ENCODE data around the gene GALNTL6.

GALNTL6 gene

GRCh38 chr4:172809319-172809718 is 996.1 kb downstream of the GALNTL6 start:
- TF ChIP-seq, protein P1, sequence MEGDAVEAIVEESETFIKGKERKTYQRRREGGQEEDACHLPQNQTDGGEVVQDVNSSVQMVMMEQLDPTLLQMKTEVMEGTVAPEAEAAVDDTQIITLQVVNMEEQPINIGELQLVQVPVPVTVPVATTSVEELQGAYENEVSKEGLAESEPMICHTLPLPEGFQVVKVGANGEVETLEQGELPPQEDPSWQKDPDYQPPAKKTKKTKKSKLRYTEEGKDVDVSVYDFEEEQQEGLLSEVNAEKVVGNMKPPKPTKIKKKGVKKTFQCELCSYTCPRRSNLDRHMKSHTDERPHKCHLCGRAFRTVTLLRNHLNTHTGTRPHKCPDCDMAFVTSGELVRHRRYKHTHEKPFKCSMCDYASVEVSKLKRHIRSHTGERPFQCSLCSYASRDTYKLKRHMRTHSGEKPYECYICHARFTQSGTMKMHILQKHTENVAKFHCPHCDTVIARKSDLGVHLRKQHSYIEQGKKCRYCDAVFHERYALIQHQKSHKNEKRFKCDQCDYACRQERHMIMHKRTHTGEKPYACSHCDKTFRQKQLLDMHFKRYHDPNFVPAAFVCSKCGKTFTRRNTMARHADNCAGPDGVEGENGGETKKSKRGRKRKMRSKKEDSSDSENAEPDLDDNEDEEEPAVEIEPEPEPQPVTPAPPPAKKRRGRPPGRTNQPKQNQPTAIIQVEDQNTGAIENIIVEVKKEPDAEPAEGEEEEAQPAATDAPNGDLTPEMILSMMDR (conservative IDR thresholded peaks at IDR 0.05; ENCODE audit: low read depth, low read length): no peak
- no peak overlapping the region for H3K4me3 ChIP-seq (ENCODE audit: low read length)
- DNase-seq (ENCODE audit: low read depth): no peak

DNA sequence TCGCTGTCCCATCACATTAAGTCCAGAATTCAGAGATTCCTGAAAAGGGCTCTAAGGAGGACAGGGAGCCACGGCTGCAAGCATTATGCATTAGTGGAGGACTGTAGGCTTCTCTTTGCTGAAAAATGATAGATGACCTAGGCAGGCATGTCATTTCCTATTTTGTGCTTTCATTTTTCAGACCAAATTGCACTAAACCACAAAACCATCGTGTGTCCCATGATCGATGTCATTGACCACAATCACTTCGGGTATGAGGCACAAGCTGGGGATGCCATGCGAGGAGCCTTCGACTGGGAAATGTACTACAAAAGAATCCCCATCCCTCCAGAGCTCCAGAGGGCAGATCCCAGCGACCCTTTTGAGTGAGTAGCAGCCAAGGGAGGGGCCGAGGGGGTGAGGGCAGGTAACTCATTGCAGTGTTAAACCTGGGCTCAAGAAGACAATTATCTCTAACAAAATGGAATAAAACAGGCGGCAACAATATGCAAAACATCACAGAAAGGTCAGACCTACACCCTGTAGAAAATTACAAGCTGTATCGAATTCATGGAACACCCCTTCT is 1000.2 kb downstream of the GALNTL6 start:
- DNase-seq (ENCODE audit: low read depth): no peak
- H3K4me3 ChIP-seq (ENCODE audit: low read length): no peak overlapping the region
- TF ChIP-seq, protein P1 (conservative IDR thresholded peaks at IDR 0.05; ENCODE audit: low read depth, low read length): no peak

GRCh38 chr4:172815499-172816164 is 1002.4 kb downstream of the GALNTL6 start:
- H3K4me3 ChIP-seq (ENCODE audit: low read length): no peak overlapping the region
- TF ChIP-seq, protein P1 (conservative IDR thresholded peaks at IDR 0.05; ENCODE audit: low read depth, low read length): no peak
- no peak for DNase-seq (ENCODE audit: low read depth)

GRCh38 chr4:172818901-172819300 is 1005.7 kb downstream of the GALNTL6 start:
- H3K4me3 ChIP-seq (ENCODE audit: low read length): no peak overlapping the region
- no peak for DNase-seq (ENCODE audit: low read depth)
- TF ChIP-seq, protein P1 (conservative IDR thresholded peaks at IDR 0.05; ENCODE audit: low read depth, low read length): no peak

GRCh38 chr4:172819353-172819752 is 1006.1 kb downstream of the GALNTL6 start:
- TF ChIP-seq, protein P1 (conservative IDR thresholded peaks at IDR 0.05; ENCODE audit: low read depth, low read length): no peak
- DNase-seq (ENCODE audit: low read depth): no peak

DNA sequence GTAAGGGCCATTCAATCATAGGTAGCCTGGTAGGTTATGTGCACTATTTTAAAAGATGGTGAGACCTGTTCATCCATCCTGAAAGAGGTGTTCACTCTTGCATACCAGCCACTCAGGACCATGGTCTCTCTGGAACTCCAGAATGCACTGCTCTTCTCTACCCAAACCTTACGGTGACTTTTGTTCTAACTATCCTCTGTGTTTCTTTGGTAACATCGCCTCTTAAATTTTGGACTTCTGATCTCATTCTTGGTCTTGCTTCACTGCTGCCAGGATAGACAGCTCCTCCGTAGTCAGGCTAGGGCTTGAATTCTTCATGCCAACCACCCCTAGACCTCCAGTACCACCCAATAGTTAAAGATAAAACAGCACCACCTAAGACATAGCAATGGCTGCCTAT is 1009.1 kb downstream of the GALNTL6 start:
- no peak overlapping the region for H3K4me3 ChIP-seq (ENCODE audit: low read length)
- no peak for DNase-seq (ENCODE audit: low read depth)
- TF ChIP-seq, protein P1 (conservative IDR thresholded peaks at IDR 0.05; ENCODE audit: low read depth, low read length): no peak

More at GRCh38 chr4:172819353-172819752, 1006.1 kb downstream of the GALNTL6 start:
- no peak overlapping the region for H3K4me3 ChIP-seq (ENCODE audit: low read length)

GRCh38 chr4:172826346-172826745 is 1013.1 kb downstream of the GALNTL6 start:
- no peak overlapping the region for H3K4me3 ChIP-seq (ENCODE audit: low read length)
- TF ChIP-seq, protein P1 (conservative IDR thresholded peaks at IDR 0.05; ENCODE audit: low read depth, low read length): no peak
- DNase-seq (ENCODE audit: low read depth): no peak
